Measurements from ENCODE around the gene HCRTR1.
"Not testable (repeated sequence)": the region's sequence is repeated elsewhere in the genome, so short reads cannot be mapped to it uniquely, and the experiment has no call there.

HCRTR1 gene

DNA sequence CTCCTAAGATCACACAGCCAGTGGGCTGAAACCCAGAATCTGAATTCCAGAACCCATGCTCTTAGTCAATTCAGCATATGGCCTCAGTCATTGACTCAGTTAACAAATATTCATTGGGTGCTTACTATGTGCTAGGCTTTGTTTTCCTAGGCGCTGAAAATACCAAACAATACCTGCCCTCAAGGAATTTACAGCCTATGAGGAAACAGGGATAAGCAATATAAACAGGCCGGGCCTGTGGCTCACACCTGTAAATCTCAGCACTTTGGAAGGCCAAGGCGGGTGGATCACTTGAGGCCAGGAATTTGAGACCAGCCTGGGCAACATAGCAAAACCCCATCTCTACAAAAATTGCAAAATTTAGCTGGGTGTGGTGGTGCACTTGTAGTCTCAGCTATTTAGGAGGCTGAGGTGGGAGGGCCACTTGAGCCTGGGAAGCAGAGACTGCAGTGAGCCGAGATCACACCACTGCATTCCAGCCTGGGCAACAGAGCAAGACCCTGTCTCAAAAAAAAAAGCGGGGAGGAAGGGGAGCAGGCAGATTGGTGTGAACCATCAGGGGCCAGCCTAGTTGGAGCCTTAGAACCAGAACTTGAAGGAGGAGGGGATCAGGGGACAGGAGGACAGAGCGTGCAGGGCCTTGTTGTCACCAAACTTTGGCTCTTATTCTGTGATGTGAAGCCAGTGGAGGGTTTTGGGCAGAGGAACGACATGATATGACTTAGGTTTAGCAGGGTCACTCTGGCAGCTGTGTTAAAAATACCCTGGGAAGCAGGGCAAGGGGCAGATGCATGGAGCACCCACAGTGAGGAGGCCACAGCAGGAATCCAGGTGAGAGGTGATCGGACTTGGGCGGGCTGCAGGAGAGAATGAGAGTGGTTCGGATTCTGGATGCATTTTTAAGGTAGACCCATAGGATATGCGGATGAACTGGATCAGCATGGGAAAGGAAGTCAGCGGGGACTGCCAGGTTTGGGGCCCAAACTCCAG, 35.4 kb upstream of the HCRTR1 start:
- DNase-seq = no peak

DNA sequence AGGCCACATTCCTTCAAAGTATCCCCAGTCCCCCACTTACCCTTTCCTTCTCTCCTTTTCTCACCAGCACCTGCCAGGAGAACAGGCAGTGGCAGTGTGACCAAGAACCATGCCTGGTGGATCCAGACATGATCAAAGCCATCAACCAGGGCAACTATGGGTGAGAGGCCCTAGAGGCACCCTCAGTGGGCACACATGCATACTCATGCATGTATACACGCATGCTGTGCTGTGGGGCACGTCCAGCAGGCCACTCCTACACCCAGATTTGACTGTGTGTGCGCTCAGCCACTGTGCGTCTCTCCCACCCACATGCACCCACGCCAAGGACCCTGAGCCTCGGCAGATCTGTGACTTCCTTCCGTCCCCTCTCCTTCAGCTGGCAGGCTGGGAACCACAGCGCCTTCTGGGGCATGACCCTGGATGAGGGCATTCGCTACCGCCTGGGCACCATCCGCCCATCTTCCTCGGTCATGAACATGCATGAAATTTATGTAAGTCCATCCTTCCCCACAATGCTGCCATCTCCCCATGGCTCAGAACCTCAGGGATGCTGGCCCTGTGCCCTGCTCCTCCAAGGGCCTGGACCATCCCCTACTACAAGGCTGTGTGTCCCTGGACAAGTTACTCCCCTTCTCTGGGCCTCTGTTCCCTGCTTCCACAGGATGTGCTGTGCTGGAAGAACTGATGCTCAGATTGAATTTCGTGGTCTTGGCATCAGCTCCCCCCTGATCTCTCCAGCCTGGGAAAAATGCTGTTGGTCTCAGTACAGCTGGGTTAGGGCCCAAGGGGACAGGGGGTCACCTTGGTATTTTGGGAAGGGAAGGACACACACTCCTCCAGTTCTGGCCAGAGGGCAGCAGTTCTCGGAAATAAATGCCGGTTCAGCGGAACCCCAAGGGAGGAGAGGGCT, 34.2 kb upstream of the HCRTR1 start:
- DNase-seq = no peak

DNA sequence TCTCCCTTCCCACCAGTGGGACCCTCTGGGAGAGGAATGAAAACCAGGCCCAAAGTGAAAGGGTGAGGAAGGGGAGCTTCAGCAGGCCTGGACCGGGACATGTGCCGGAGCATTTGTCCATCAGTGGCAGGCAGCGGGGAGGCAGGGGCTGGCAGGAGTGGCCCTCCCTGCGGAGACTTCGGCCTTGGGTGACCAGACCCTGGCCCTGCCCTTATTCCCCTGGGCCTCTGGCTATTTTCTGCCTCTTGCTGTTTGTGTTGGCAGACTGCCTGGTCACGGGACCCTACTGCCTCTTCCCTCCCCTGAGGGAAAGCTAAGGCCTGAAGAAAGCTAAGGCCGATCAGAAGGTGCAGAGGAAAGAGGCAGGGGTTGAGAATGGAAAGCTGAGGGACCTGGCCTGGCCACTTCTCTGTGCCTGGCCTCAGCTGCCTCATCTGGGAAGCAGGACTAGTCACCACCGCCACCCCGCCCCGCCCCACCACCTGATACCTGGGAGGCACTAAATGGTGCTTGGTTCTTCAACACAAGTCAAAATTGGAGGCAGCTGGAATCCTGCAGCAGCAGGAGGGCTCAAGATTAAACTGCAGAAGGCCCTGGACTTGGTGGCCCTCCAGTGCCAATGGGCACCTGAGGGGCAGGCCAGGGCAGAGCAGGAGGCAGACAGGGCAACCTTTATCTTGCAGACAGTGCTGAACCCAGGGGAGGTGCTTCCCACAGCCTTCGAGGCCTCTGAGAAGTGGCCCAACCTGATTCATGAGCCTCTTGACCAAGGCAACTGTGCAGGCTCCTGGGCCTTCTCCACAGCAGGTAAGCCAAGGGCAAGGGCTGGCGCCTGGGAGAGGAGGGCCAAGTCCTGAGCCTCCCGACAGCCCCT, 33.3 kb upstream of the HCRTR1 start:
- DNase-seq = no peak

DNA sequence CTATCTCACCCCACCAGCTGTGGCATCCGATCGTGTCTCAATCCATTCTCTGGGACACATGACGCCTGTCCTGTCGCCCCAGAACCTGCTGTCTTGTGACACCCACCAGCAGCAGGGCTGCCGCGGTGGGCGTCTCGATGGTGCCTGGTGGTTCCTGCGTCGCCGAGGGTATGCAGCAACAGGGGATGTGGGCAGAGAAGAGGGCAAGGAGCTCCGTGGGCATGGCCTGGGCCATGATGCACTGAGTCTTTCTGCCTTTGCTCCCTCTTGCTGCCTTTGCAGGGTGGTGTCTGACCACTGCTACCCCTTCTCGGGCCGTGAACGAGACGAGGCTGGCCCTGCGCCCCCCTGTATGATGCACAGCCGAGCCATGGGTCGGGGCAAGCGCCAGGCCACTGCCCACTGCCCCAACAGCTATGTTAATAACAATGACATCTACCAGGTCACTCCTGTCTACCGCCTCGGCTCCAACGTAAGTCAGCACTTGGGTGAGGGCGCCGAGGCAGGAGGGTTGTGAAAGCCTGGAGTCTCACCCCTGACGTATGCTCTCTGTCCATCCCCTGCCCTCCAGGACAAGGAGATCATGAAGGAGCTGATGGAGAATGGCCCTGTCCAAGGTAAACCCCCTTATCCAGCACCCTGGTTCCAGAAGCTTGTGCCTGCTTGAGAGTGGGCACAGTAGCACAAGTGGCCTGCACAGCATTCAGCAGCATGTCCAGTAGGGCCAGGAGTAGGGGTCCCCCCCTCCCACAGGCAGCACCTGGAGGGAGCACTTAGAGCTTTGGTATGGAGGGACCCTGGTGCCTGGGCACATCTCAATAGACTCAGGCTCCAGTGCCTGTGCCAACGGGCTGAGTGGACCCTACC, 32.4 kb upstream of the HCRTR1 start:
- DNase-seq = no peak

DNA sequence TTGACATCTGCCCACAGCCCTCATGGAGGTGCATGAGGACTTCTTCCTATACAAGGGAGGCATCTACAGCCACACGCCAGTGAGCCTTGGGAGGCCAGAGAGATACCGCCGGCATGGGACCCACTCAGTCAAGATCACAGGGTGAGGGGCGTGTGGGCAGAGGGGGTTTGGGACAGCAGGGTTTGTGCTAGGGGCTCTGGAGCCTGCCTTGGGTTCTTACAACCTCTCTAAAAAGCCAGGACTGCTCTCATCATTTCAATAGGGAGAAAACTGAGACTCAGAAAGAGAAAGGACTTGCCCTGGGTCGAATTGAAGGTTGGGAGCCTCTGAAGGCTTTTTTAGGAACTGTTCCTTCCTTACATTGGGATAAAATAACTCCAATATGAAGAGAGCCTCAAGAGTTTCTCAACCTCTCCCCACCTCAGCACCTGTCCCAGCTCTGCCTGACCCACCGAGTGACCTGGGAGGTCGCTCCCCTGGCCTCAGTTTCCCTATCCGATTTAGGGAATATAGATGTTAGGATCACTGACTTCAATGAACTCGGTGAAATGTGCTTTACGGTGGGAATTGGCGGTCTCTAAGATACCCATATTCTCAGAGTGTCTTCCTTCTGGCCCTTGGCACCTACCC, 31.6 kb upstream of the HCRTR1 start:
- no peak for DNase-seq

DNA sequence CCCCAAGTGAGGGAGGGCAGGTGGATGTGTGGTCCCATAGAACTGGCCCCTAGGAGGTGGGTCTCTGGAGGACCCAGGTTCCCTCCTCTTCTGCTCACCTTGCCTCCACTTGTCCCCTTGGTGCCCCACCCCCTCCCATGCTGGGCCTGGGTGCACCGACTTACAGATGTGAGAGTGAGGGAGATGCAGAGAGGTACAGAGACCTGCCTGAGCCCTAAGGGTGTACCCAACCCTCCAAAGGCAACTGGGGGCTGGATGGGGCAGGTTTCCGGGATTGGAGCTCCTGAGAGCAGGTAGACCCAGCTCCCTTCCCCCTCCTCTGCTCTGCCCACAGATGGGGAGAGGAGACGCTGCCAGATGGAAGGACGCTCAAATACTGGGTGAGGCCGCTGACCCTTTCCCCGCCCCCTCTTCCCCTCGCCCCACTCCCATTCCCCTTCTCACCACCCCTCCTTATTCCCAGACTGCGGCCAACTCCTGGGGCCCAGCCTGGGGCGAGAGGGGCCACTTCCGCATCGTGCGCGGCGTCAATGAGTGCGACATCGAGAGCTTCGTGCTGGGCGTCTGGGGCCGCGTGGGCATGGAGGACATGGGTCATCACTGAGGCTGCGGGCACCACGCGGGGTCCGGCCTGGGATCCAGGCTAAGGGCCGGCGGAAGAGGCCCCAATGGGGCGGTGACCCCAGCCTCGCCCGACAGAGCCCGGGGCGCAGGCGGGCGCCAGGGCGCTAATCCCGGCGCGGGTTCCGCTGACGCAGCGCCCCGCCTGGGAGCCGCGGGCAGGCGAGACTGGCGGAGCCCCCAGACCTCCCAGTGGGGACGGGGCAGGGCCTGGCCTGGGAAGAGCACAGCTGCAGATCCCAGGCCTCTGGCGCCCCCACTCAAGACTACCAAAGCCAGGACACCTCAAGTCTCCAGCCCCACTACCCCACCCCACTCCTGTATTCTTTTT, 30.8 kb upstream of the HCRTR1 start:
- DNase-seq = no peak

DNA sequence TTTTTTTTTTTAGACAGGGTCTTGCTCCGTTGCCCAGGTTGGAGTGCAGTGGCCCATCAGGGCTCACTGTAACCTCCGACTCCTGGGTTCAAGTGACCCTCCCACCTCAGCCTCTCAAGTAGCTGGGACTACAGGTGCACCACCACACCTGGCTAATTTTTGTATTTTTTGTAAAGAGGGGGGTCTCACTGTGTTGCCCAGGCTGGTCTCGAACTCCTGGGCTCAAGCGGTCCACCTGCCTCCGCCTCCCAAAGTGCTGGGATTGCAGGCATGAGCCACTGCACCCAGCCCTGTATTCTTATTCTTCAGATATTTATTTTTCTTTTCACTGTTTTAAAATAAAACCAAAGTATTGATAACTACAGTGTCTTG, 30.2 kb upstream of the HCRTR1 start:
- not testable (repeated sequence) for DNase-seq

DNA sequence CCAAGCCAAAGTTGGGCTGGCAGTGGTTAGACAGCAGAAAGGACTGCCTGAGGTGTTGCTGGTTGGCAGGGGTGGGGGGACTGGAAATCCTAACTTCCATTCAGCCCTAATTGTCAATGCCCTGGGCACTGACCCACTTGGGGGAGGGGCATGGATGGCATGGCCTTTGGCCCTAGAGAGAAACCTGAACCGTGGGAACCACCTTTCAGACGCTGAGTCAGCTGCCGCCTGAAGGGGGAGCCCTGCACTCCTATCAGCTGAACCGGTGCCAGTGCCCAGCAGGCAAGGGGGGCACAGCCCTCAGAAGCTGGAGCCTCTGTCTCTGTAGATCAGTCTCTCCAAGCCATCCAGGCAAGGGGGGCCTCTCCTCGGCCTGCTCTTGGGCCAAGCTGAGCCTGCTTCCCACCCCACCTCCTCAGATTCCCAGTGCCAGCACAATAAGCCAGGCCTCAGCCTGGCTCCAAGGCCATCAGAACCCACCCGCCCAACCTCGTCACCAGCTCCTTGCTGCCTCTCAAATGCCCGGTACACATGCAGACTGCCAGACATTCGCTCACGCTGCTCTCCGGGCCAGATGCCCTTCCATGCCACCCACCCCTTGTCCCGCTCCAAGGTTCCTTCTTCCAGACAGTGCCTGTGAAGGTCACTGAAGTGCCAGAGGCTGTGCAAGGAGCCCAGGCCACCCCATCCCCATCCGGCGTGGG, 29.6 kb upstream of the HCRTR1 start:
- DNase-seq = peak; percentile 39

DNA sequence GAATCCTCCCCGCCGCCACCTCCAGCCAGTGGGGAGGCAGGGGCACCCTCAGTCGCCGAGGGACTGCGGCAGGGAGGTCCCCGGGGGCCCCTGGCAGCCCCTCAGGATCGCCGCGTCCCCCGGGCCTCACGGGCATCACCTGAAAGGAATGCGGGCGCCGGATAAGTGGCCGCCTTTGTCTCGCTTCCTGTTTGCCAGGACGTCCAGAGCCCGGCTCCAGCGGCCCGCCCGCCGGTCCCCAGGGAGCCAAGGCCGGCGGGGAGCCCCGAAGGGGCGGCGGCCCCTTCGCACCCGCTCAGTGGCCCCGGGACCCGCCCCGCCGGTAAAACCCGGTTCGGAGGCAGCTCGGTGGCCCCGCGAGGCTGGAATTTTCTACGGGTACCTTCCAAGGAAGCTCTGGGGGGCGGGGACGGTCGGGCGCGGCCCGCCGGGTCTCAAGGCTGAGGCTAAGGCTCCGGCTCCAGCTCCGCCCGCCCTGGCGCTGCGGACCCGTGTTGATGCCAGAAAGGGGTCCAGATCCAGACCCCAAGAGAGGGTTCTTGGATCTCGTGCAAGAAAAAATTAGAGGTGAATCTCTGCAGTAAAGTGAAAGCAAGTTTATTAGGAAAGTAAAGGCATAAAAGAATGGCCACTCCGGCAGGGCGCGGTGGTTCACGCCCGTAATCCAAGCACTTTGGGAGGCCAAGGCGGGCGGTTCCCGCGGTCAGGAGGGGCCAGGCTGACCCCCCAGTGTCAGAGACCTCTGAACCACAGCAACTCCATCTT, 28.6 kb upstream of the HCRTR1 start:
- DNase-seq = no peak

DNA sequence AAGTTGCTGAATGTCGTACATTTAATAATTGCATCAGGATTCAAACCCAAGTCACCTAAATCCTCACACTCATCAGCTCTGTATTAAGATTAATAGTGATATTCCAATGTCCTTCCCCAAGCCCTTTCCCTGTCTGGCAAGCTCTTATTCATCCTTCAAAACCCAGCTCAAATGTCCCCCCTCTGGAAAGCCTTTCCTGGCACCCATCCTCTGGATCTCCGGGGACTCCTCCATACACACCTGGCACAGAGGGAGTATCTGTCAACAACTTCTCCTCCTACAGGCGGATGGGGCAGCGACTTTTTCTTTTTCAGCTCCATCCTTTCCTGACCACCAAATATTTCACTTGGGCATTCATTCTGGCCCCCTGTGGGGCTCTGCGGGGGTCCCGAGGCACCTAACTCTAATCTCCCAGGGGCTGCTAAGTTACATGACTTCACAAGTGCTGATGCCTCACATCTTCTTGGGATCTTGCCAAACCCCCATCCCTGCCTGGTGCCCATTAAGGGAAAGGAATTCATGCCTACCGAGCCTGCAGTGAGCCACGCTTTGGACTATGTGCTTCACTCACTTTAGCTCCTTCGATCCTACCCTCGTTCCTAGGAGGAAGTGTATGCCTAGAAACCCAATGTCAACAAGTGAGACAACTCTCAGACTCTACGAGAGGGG, 25.9 kb upstream of the HCRTR1 start:
- no peak for DNase-seq

DNA sequence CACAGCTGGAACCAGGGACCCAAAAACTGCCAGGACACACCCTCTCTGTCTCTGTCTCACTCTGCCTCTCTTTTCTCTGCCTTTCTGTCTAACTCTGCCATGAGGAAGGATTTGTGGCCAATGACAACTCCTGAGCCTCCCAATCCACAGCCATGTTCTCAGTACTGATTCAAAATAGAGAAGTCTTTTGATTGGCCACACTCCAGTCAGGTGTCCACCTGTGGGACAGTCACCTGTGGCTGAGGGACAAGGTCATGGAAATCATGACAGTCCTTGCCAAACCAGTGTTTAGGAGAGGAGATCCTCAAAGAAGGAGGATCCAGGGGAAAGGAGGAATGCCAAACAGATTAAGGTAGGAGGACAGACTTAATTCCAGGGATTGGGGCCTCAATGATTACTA, 25.4 kb upstream of the HCRTR1 start:
- no peak for DNase-seq

DNA sequence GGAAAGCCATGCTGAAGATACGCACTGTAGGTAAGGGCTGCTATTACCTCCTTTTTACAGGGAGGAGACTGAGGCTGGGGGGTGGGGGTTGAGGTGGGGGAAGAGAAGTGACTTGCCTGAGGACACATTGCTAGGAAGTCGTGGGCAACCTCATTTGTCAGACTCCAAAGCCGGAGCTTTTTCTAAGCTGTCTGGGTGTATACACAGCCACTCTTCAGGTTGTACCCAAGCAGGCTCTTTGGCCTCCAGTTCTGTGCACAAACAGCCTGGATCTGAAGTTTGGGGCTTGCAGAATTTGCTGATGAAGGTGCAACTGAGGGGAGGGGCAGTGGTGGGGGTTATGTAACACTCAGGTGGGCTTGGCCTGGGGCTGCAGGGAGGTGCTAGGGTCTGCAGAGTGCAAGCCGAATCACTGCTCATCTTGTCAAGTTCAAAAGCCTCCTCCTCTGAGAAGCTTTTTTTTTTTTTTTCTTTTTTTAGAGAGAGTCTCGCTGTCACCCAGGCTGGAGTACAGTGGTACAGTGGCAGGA, 24.3 kb upstream of the HCRTR1 start:
- DNase-seq = no peak

DNA sequence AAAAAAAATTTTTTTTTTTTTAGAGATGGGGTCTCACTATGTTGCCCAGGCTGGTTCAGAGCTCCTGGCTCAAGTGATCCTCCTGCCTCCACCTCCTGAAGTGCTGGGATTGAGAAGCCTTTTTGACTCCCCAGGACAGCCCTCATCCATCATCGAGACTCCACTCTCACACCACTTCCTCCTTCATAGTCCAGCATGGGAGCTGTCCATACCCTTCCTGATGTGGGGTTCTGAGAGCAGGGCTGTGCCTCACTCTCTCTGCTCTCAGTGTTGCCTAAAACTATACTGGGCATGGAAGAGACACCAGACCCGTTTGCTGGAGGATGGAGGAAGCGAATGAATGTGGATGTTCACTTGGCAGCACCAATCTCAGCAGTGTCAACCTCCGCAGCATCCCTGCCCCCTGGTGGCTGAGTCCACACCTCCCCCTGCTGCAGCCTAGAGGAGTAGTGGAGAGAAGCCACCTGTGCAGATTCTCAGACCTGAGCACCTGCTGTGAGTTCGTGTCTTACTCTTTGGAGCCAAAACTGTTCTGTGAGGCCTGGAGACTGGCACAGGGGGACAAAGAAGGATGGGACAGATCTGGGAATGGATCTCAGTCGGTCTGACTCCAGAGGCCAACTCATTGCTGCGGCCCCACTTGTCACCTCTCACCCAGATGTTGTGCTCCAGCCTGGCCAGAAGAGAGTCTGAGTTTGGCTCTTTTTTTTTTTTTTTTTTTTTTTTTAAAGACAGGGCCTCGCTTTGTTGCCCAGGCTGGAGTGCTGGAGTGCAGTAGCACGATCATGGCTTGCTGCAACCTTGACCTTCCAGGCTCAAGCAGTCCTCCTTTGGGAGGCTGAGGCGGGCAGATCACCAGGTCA, 23.5 kb upstream of the HCRTR1 start:
- peak; percentile 58 for DNase-seq

DNA sequence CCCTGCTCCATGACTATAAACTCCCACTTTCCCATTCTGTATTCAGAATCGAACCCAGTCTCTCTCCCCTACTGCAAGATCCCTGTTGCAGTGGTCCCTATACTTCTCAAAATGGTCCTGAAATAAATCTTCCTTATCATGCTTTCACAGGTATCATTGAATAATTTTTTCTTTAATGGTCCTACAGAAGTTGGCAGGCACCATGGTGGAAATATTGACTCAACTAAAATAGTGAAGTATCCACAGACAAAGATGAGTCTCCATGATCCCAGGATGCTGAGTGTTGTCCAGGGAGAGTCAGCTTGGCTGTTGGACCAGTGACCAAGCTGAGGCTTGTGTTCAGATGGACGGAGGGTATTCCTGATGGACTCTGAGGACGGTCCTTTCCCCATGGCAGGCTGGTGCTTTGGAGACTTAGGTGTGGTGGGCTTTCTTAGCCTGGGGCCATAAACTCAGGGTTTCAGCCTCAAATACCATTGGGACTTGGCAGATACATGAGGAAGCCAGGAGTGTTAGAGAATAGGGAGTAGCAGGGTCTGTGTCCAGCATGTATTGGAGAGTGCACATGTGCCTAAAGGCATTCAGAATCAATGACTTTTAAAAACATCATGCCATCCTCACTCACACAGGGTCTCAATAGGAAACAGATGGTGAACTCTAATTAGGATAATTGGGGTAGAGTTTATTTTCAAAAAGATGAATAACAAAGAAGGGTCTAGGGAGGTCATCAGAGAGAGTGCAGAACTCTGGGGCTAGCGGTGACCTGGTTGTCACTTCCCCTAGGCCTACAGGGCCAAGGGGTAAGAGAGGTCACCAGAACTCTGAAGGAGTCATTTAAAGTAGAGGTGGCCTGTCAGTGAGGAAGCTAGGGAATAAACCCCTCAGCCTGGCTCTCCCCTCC, 21.4 kb upstream of the HCRTR1 start:
- no peak for DNase-seq

DNA sequence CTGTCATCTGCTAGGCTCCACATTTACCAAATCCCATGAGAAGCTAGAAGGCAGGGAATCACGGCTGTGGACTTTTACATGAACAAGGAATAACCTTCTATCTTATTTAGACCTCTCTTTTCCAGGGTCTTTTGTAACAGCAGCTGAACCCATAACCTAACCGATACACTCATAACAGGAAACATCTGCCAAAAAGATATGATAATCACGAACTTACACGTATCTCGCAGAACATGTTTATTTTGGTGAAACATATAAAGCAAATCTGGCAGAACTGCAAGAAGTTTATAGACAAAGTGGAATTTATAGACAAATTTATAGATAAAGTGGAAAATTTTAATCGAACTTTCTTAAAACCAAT, 20.8 kb upstream of the HCRTR1 start:
- no peak for DNase-seq

DNA sequence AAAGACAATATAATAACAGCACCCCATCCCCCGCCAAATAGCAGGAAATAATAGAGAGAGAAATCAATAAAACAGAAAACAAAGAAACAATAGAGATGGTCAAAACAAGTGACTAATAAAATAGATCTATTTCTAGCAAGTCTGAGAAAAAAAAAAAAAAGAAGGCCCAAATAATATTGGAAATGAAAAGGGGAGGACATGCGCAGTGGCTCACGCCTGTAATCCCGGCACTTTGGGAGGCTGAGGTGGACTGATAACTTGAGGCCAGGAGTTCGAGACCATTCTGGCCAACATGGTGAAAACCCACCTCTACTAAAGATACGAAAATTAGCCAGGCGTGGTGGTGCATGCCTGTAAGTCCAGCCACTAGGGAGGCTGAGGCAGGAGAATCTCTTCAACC, 18.5 kb upstream of the HCRTR1 start:
- no peak for DNase-seq

Measured in CD4-positive, alpha-beta T cell treated with Interleukin-17A for 1 hour (primary cell).